ENCODE data around the gene SLC9C1.

SLC9C1 gene

GRCh38 chr3:112306825-112307224, 12.8 kb upstream of the SLC9C1 start:
- DNase-seq (ENCODE audit: low read depth) = no peak

- DNase-seq (ENCODE audit: low read depth) = no peak
These were observed 10.6 kb upstream of the SLC9C1 start for GRCh38 chr3:112304611-112305010.

- DNase-seq (ENCODE audit: low read depth) = no peak
These were observed 9.8 kb upstream of the SLC9C1 start for GRCh38 chr3:112303764-112304325.

GRCh38 chr3:112302881-112303763, 9.1 kb upstream of the SLC9C1 start:
- no peak for DNase-seq (ENCODE audit: low read depth)

GRCh38 chr3:112302150-112302830, 8.3 kb upstream of the SLC9C1 start:
- no peak for DNase-seq (ENCODE audit: low read depth)

GRCh38 chr3:112298781-112299180, 4.8 kb upstream of the SLC9C1 start:
- no peak for DNase-seq (ENCODE audit: low read depth)

- DNase-seq (ENCODE audit: low read depth) = no peak
These were observed 3.7 kb upstream of the SLC9C1 start for GRCh38 chr3:112297714-112298113.

GRCh38 chr3:112289011-112289410, 5.0 kb downstream of the SLC9C1 start:
- no peak for DNase-seq (ENCODE audit: low read depth)

- no peak for DNase-seq (ENCODE audit: low read depth)
These were observed 13.8 kb downstream of the SLC9C1 start for GRCh38 chr3:112280266-112280665.

GRCh38 chr3:112273536-112273935, 20.5 kb downstream of the SLC9C1 start:
- no peak for DNase-seq (ENCODE audit: low read depth)

- DNase-seq (ENCODE audit: low read depth) = no peak
These were observed 32.3 kb downstream of the SLC9C1 start for GRCh38 chr3:112261742-112262141.

- no peak for DNase-seq (ENCODE audit: low read depth)
These were observed 33.5 kb downstream of the SLC9C1 start for GRCh38 chr3:112260563-112260962.

- DNase-seq (ENCODE audit: low read depth) = no peak
These were observed 40.6 kb downstream of the SLC9C1 start for GRCh38 chr3:112253301-112253971.

- no peak for DNase-seq (ENCODE audit: low read depth)
These were observed 46.1 kb downstream of the SLC9C1 start for GRCh38 chr3:112247900-112248299.

GRCh38 chr3:112247350-112247749, 46.7 kb downstream of the SLC9C1 start:
- DNase-seq (ENCODE audit: low read depth) = no peak

GRCh38 chr3:112233083-112233482, 60.9 kb downstream of the SLC9C1 start:
- DNase-seq (ENCODE audit: low read depth) = no peak

GRCh38 chr3:112231727-112232126, 62.3 kb downstream of the SLC9C1 start:
- no peak for DNase-seq (ENCODE audit: low read depth)

GRCh38 chr3:112230033-112230432, 64.0 kb downstream of the SLC9C1 start:
- no peak for DNase-seq (ENCODE audit: low read depth)

GRCh38 chr3:112228786-112229185, 65.2 kb downstream of the SLC9C1 start:
- DNase-seq (ENCODE audit: low read depth) = no peak

- DNase-seq (ENCODE audit: low read depth) = no peak
These were observed 93.7 kb downstream of the SLC9C1 start for GRCh38 chr3:112200317-112200666.

GRCh38 chr3:112199622-112200316, 94.2 kb downstream of the SLC9C1 start:
- DNase-seq (ENCODE audit: low read depth) = no peak

GRCh38 chr3:112197131-112197530, 96.9 kb downstream of the SLC9C1 start:
- no peak for DNase-seq (ENCODE audit: low read depth)
